Measurements from ENCODE around the gene RAD51B. TPM values are rescaled to one million over a fixed set of nuclear protein-coding genes. Genes with fewer than 3 reads are reported as not detected.

Gene RAD51B
- total RNA-seq, 2 donors from 2014 or later, result 22.8 to 33.8 TPM

- Mint-ChIP-seq H3K27ac (no peak overlapping the region), H3K4me3 (no peak overlapping the region), H3K27me3 (ENCODE audit: insufficient read depth) (no peaks in the 10 kb centered on the region), H3K9me3 (no peaks in the 10 kb centered on the region), H3K36me3 (ENCODE audit: low read depth) (no peaks in the 10 kb centered on the region), H3K4me1 (peaks cover 33% of the 10 kb centered on the region)
- Histone ChIP-seq H3K4me3 (ENCODE audit: low read length) (no peak overlapping the region), H3K4me1 (ENCODE audit: control insufficient read depth, insufficient read depth, low read length) (no peaks in the 10 kb centered on the region), H3K9ac (ENCODE audit: extremely low read depth, low read length, poor library complexity, severe bottlenecking) (no peak overlapping the region), H3K27ac (ENCODE audit: low read depth, low read length) (no peak overlapping the region), H3K36me3 (ENCODE audit: control insufficient read depth, insufficient read depth, low read length) (no peaks in the 10 kb centered on the region), H3K27me3 (ENCODE audit: control insufficient read depth, insufficient read depth, low read length, poor library complexity, severe bottlenecking) (no peaks in the 10 kb centered on the region), H3K9me3 (ENCODE audit: control insufficient read depth, low read length) (no peaks in the 10 kb centered on the region)
- WGBS, 2 experiments (ENCODE audit: insufficient coverage in 1 of 2, insufficient read length in 1 of 2), result 95 to 98% methylated on average over 8 to 10 of the region's 10 CpGs
- DNase-seq, result peak; percentile 14
- no peak for TF ChIP-seq CTCF (conservative IDR thresholded peaks at IDR 0.05)
Measured at GRCh38 chr14:68507544-68508081, 688.0 kb downstream of the RAD51B start.

GRCh38 chr14:68508581-68508980, 689.0 kb downstream of the RAD51B start:
- H3K27ac ChIP-seq (ENCODE audit: low read depth, low read length), result no peak overlapping the region
- no peak overlapping the region for H3K4me3 ChIP-seq (ENCODE audit: low read length)
- Mint-ChIP-seq H3K36me3 (ENCODE audit: low read depth) (no peaks in the 10 kb centered on the region), H3K27ac (no peak overlapping the region), H3K9me3 (no peaks in the 10 kb centered on the region), H3K27me3 (ENCODE audit: insufficient read depth) (no peaks in the 10 kb centered on the region), H3K4me1 (peaks cover 24% of the 10 kb centered on the region), H3K4me3 (no peak overlapping the region)
- no peaks in the 10 kb centered on the region for H3K4me1 ChIP-seq (ENCODE audit: control insufficient read depth, insufficient read depth, low read length)
- WGBS, 2 experiments (ENCODE audit: insufficient coverage in 1 of 2, insufficient read length in 1 of 2), result 50 to 60% methylated on average over 2 of the region's 2 CpGs
- H3K9me3 ChIP-seq (ENCODE audit: control insufficient read depth, low read length), result no peaks in the 10 kb centered on the region
- no peak for TF ChIP-seq CTCF (conservative IDR thresholded peaks at IDR 0.05)
- no peaks in the 10 kb centered on the region for H3K27me3 ChIP-seq (ENCODE audit: control insufficient read depth, insufficient read depth, low read length, poor library complexity, severe bottlenecking)
- no peak for DNase-seq
- H3K9ac ChIP-seq (ENCODE audit: extremely low read depth, low read length, poor library complexity, severe bottlenecking), result no peak overlapping the region
- no peaks in the 10 kb centered on the region for H3K36me3 ChIP-seq (ENCODE audit: control insufficient read depth, insufficient read depth, low read length)

- H3K4me3 ChIP-seq (ENCODE audit: low read length), result no peak overlapping the region
- H3K27ac ChIP-seq (ENCODE audit: low read depth, low read length), result no peak overlapping the region
- no peaks in the 10 kb centered on the region for H3K27me3 Mint-ChIP-seq (ENCODE audit: insufficient read depth)
- peaks cover 16% of the 10 kb centered on the region for H3K4me1 Mint-ChIP-seq
- H3K9me3 Mint-ChIP-seq, result no peaks in the 10 kb centered on the region
- 93 to 98% methylated on average over 6 to 9 of the region's 9 CpGs for WGBS, 2 experiments (ENCODE audit: insufficient coverage in 1 of 2, insufficient read length in 1 of 2)
- DNase-seq, result no peak
- no peaks in the 10 kb centered on the region for H3K36me3 Mint-ChIP-seq (ENCODE audit: low read depth)
- H3K4me1 ChIP-seq (ENCODE audit: control insufficient read depth, insufficient read depth, low read length), result no peaks in the 10 kb centered on the region
- no peak for TF ChIP-seq CTCF (conservative IDR thresholded peaks at IDR 0.05)
- no peaks in the 10 kb centered on the region for H3K9me3 ChIP-seq (ENCODE audit: control insufficient read depth, low read length)
- H3K27me3 ChIP-seq (ENCODE audit: control insufficient read depth, insufficient read depth, low read length, poor library complexity, severe bottlenecking), result no peaks in the 10 kb centered on the region
- H3K9ac ChIP-seq (ENCODE audit: extremely low read depth, low read length, poor library complexity, severe bottlenecking), result no peak overlapping the region
- H3K27ac Mint-ChIP-seq, result no peak overlapping the region
- H3K4me3 Mint-ChIP-seq, result no peak overlapping the region
- H3K36me3 ChIP-seq (ENCODE audit: control insufficient read depth, insufficient read depth, low read length), result no peaks in the 10 kb centered on the region
Measured at GRCh38 chr14:68509188-68509983, 689.8 kb downstream of the RAD51B start.

All from endodermal cell (in vitro differentiated cells).